K562 (cell line): ENCODE measurements around the gene SIGLEC6. TPM values are rescaled to one million over a fixed set of nuclear protein-coding genes. Genes with fewer than 3 reads are reported as not detected.
A peak's percentile ranks its signal among the peaks of the same experiment; 100 is the strongest.

Experiments used
- CBFA2T2 ChIP-seq: fragments of 450-650 bp; conservative IDR thresholded peaks from 2 replicates; pipeline ENCODE4 v1.6.1; 2017; ENCODE audit warnings: mild to moderate bottlenecking
- CHAMP1 ChIP-seq: fragments of 450-650 bp; IDR thresholded peaks from 2 replicates; pipeline ENCODE4 v1.6.1; 2016; ENCODE audit warnings: mild to moderate bottlenecking
- CXXC5 ChIP-seq: fragments of 250-450 bp; sonication (Bioruptor Pico); IDR thresholded peaks from 2 replicates; pipeline ENCODE4 v1.8.0; 2022; ENCODE audit warnings: inconsistent platforms, mild to moderate bottlenecking, moderate library complexity
- EHMT2 ChIP-seq: fragments of 450-650 bp; IDR thresholded peaks from 2 replicates; pipeline ENCODE4 v1.6.1; 2018; ENCODE audit warnings: antibody characterized with exemption
- GTF2E2 ChIP-seq: fragments of 200-800 bp; sonication (Bioruptor generic); IDR thresholded peaks from 2 replicates; pipeline ENCODE4 v1.6.1; 2016; ENCODE audit warnings: missing genetic modification characterization, missing compliant biosample characterization
- HDAC2 ChIP-seq: fragments of 450-650 bp; IDR thresholded peaks from 2 replicates; pipeline ENCODE4 v1.6.1; 2016; ENCODE audit warnings: mild to moderate bottlenecking
- HNRNPK ChIP-seq: fragments of 200-400 bp; formaldehyde crosslinking; IDR thresholded peaks from one replicate; pipeline ENCODE4 v1.6.1; 2018; ENCODE audit warnings: mild to moderate bottlenecking, low read depth, low read length; ENCODE audit not compliant: poor library complexity, severe bottlenecking
- LEF1 ChIP-seq: fragments of 450-650 bp; IDR thresholded peaks from 2 replicates; pipeline ENCODE4 v1.6.1; 2016; ENCODE audit warnings: mild to moderate bottlenecking
- MTF1 ChIP-seq: fragments of 250-450 bp; sonication (Bioruptor Pico); IDR thresholded peaks from 2 replicates; pipeline ENCODE4 v1.9.0; 2021; ENCODE audit warnings: moderate library complexity, mild to moderate bottlenecking, inconsistent platforms, borderline replicate concordance
- NCOR1 ChIP-seq: fragments of 450-650 bp; IDR thresholded peaks from 2 replicates; pipeline ENCODE4 v1.6.1; 2016; ENCODE audit warnings: mild to moderate bottlenecking, moderate library complexity
- NFE2 ChIP-seq: IDR thresholded peaks from 2 replicates; pipeline ENCODE4 v1.6.1; 2014; ENCODE audit warnings: antibody characterized with exemption, low read depth
- NR2C2 ChIP-seq, 2 experiments: fragments of 200-800 bp in 1 of 2; sonication (Bioruptor generic) in 1 of 2; sonication (generic) in 1 of 2; formaldehyde crosslinking in 1 of 2; IDR thresholded peaks; 2 replicates each; pipeline versions ENCODE4 v1.6.1 to v1.8.0; 2016 to 2022; ENCODE audit warnings: mild to moderate bottlenecking in 1 of 2, missing compliant biosample characterization in 1 of 2, missing genetic modification characterization in 1 of 2, missing genetic modification reagents in 1 of 2
- PML ChIP-seq: IDR thresholded peaks from 2 replicates; pipeline ENCODE4 v1.6.1; 2012; ENCODE audit warnings: low read length, inconsistent platforms
- POLR2A ChIP-seq: fragments of 450-650 bp; conservative IDR thresholded peaks from 2 replicates; pipeline ENCODE4 v1.6.1; 2016
- POLR2B ChIP-seq: fragments of 450-650 bp; IDR thresholded peaks from 2 replicates; pipeline ENCODE4 v1.6.1; 2018; ENCODE audit warnings: low read depth; ENCODE audit not compliant: partially characterized antibody
- RB1 ChIP-seq: fragments of 450-650 bp; IDR thresholded peaks from 2 replicates; pipeline ENCODE4 v1.6.1; 2017; ENCODE audit warnings: low read depth, mild to moderate bottlenecking
- TAF1 ChIP-seq: IDR thresholded peaks from 2 replicates; pipeline ENCODE4 v1.6.1; 2011; ENCODE audit warnings: mild to moderate bottlenecking, low read length, moderate library complexity; ENCODE audit not compliant: insufficient read depth, control insufficient read depth, severe bottlenecking; ENCODE audit errors: extremely low read depth
- TEAD1 ChIP-seq, 2 experiments: fragments of 450-650 bp in 1 of 2; sonication (generic) in 1 of 2; formaldehyde crosslinking; IDR thresholded peaks; 2 replicates each; pipeline versions ENCODE4 v1.4.0 to v1.8.0; 2020 to 2022; ENCODE audit warnings: mild to moderate bottlenecking in 2 of 2, missing genetic modification reagents in 1 of 2
- TFAP4 ChIP-seq: sonication (generic); formaldehyde crosslinking; IDR thresholded peaks from 2 replicates; pipeline ENCODE4 v1.8.0; 2022; ENCODE audit warnings: missing genetic modification reagents, mild to moderate bottlenecking, moderate library complexity, borderline replicate concordance
- TRIM24 ChIP-seq, 2 experiments: fragments of 450-650 bp; IDR thresholded peaks; 2 replicates each; pipeline ENCODE4 v1.6.1; 2016
- ZBTB2 ChIP-seq: fragments of 450-650 bp; IDR thresholded peaks from 2 replicates; pipeline ENCODE4 v1.6.1; 2016; ENCODE audit warnings: antibody characterized with exemption
- ZFP1 ChIP-seq: fragments of 450-650 bp; formaldehyde crosslinking; IDR thresholded peaks from 2 replicates; pipeline ENCODE4 v1.4.0; 2020; ENCODE audit warnings: mild to moderate bottlenecking, mixed read lengths
- ZNF644 ChIP-seq: fragments of 200-800 bp; sonication (Bioruptor generic); IDR thresholded peaks from 2 replicates; pipeline ENCODE4 v1.6.1; 2016; ENCODE audit warnings: low read depth, missing genetic modification characterization, missing compliant biosample characterization
- ZNF830 ChIP-seq: fragments of 250-450 bp; sonication (Bioruptor Pico); IDR thresholded peaks from 2 replicates; pipeline ENCODE4 v1.5.0; 2021; ENCODE audit warnings: mild to moderate bottlenecking
- polyA plus RNA-seq, 8 experiments: library from polyadenylated mRNA; depleted of rRNA in 4 of 8; stranded (reverse) in 5 of 8; unstranded in 3 of 8; fragments of >200 nt; fragmentation: Nextera tagmentation in 2 of 8; fragmentation: Illumina TruSeq in 1 of 8; extraction: Ambion mirVana in 2 of 8; extraction: Trizol in 1 of 8; gene quantifications; 2 replicates each; pipeline versions ENCODE4 v1.2.1 to v1.2.3, GENCODE V29; 2011 to 2014; ENCODE audit warnings: inconsistent platforms in 1 of 8, missing spikeins in 1 of 8
- total RNA-seq, 7 experiments: library from RNA; depleted of rRNA in 6 of 7; stranded (reverse); fragments of >200 nt in 6 of 7; fragmentation: Illumina TruSeq in 2 of 7; extraction: Trizol in 2 of 7; gene quantifications; 2 replicates each; pipeline versions ENCODE4 v1.2.1 to v1.2.3, GENCODE V29; 2011 to 2021; ENCODE audit warnings: low replicate concordance in 1 of 7

Gene SIGLEC6
- total and polyA plus RNA-seq, 9 of the 15 experiments (the other 6 are each of a cell fraction or from before 2014, with no cell fraction given) = 0.03 to 17.5 (median 0.71) TPM

GRCh38 chr19:51550848-51551672, 19.6 kb upstream of the SIGLEC6 start (continued):
- TF ChIP-seq CXXC5 (CRISPR knock-in tag) (peak; percentile 54), NCOR1 (peak; percentile 10; the same call in 1 of the 2 replicates), ZFP1 (CRISPR knock-in tag) (no peak), EHMT2 (peak; percentile 57; the same call in 1 of the 2 replicates), HDAC2 (0 out of 2 replicates have a peak, but pooled peaks have one; percentile 27), CHAMP1 (no peak), POLR2B (peak; percentile 27), PML (0 out of 2 replicates have a peak, but pooled peaks have one; percentile 8), NR2C2 (CRISPR knock-in tag; IDR thresholded peaks at IDR 0.05) (no peak), NR2C2 (tag; IDR thresholded peaks at IDR 0.05) (peak; percentile 70), LEF1 (0 out of 2 replicates have a peak, but pooled peaks have one; percentile 26), ZBTB2 (no peak), ZNF830 (CRISPR knock-in tag) (peak; percentile 93; the same call in 1 of the 2 replicates), CBFA2T2 (no peak), NFE2 (0 out of 2 replicates have a peak, but pooled peaks have one; percentile 2), MTF1 (CRISPR knock-in tag) (no peak), TRIM24 (IDR thresholded peaks at IDR 0.05) (0 out of 4 replicates have a peak, but pooled peaks of 1 of the 2 experiments have one; percentile 10), GTF2E2 (peak; percentile 69; the same call in 1 of the 2 replicates), HNRNPK (no peak), ZNF644 (tag) (peak; percentile 70; the same call in 1 of the 2 replicates), TFAP4 (peak; percentile 82), POLR2A (peak; percentile 57), TEAD1 (CRISPR knock-in tag; IDR thresholded peaks at IDR 0.05) (peak; percentile 32 to 44; a peak in 2 of 4 replicates), TAF1 (peak; percentile 23), RB1 (peak; percentile 38; the same call in 1 of the 2 replicates)
